ENCODE measurements around the gene CTAGE9.

The CTAGE9 gene

DNA sequence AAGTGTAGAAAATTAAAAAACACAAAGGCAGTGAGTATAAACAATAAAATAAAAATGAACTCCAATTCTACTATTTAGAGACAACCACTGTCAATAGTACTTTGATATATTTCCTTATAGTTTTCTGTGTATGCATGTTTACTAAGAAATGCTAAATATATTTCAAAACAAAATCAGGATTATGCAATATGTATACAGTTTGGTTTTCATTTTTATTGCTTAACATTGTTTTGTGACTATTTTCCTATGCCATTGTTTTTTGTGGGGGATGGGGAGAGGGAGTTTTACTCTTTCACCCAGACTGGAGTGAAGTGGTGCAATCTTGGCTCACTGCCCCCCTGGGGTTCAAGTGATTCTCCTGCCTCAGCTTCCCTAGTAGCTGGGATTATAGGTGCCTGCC is 29.2 kb downstream of the CTAGE9 start:
- no peak overlapping the region for H3K9ac ChIP-seq (ENCODE audit: low read length in 5 of 5)
- no peaks in the 10 kb centered on the region for H3K9me3 ChIP-seq (ENCODE audit: control insufficient read depth in 5 of 5, low read length in 5 of 5)
- peaks cover 0 to 2% (median 0%) of the 10 kb centered on the region in 5 donors for H3K4me1 ChIP-seq (ENCODE audit: control insufficient read depth in 5 of 5, insufficient read depth in 5 of 5, low read length in 5 of 5)
- no peak overlapping the region for H3K4me3 ChIP-seq (ENCODE audit: low read depth in 1 of 5, low read length in 5 of 5)
- no peaks in the 10 kb centered on the region for H3K36me3 ChIP-seq (ENCODE audit: control insufficient read depth in 5 of 5, insufficient read depth in 5 of 5, low read length in 5 of 5)
- no peak overlapping the region for H3K27ac ChIP-seq (ENCODE audit: low read depth, low read length)
- no peaks in the 10 kb centered on the region for H3K27me3 ChIP-seq (ENCODE audit: control insufficient read depth in 5 of 5, insufficient read depth in 4 of 5, low read length in 5 of 5)

GRCh38 chr6:131680868-131681267 is 29.9 kb downstream of the CTAGE9 start:
- no peak overlapping the region for H3K27ac ChIP-seq (ENCODE audit: low read depth, low read length)

GRCh38 chr6:131678442-131678841 is 32.4 kb downstream of the CTAGE9 start:
- H3K27ac ChIP-seq (ENCODE audit: low read depth, low read length), result no peak overlapping the region
- H3K9me3 ChIP-seq (ENCODE audit: control insufficient read depth in 5 of 5, low read length in 5 of 5), result no peaks in the 10 kb centered on the region
- no peaks in the 10 kb centered on the region for H3K27me3 ChIP-seq (ENCODE audit: control insufficient read depth in 5 of 5, insufficient read depth in 4 of 5, low read length in 5 of 5)
- no peaks in the 10 kb centered on the region for H3K36me3 ChIP-seq (ENCODE audit: control insufficient read depth in 5 of 5, insufficient read depth in 5 of 5, low read length in 5 of 5)
- H3K4me1 ChIP-seq (ENCODE audit: control insufficient read depth in 5 of 5, insufficient read depth in 5 of 5, low read length in 5 of 5), result peaks cover 0 to 2% (median 0%) of the 10 kb centered on the region in 5 donors
- H3K4me3 ChIP-seq (ENCODE audit: low read depth in 1 of 5, low read length in 5 of 5), result no peak overlapping the region
- no peak overlapping the region for H3K9ac ChIP-seq (ENCODE audit: low read length in 5 of 5)

More at GRCh38 chr6:131680868-131681267, 29.9 kb downstream of the CTAGE9 start:
- Histone ChIP-seq H3K36me3 (ENCODE audit: control insufficient read depth in 5 of 5, insufficient read depth in 5 of 5, low read length in 5 of 5) (no peaks in the 10 kb centered on the region), H3K9ac (ENCODE audit: low read length in 5 of 5) (no peak overlapping the region), H3K9me3 (ENCODE audit: control insufficient read depth in 5 of 5, low read length in 5 of 5) (no peaks in the 10 kb centered on the region), H3K4me1 (ENCODE audit: control insufficient read depth in 5 of 5, insufficient read depth in 5 of 5, low read length in 5 of 5) (peaks cover 0 to 2% (median 0%) of the 10 kb centered on the region in 5 donors), H3K27me3 (ENCODE audit: control insufficient read depth in 5 of 5, insufficient read depth in 4 of 5, low read length in 5 of 5) (no peaks in the 10 kb centered on the region), H3K4me3 (ENCODE audit: low read depth in 1 of 5, low read length in 5 of 5) (no peak overlapping the region)

GRCh38 chr6:131673184-131673583 is 37.6 kb downstream of the CTAGE9 start:
- Histone ChIP-seq H3K9me3 (ENCODE audit: control insufficient read depth in 5 of 5, low read length in 5 of 5) (no peaks in the 10 kb centered on the region), H3K4me3 (ENCODE audit: low read depth in 1 of 5, low read length in 5 of 5) (no peak overlapping the region), H3K27me3 (ENCODE audit: control insufficient read depth in 5 of 5, insufficient read depth in 4 of 5, low read length in 5 of 5) (no peaks in the 10 kb centered on the region), H3K4me1 (ENCODE audit: control insufficient read depth in 5 of 5, insufficient read depth in 5 of 5, low read length in 5 of 5) (no peaks in the 10 kb centered on the region), H3K36me3 (ENCODE audit: control insufficient read depth in 5 of 5, insufficient read depth in 5 of 5, low read length in 5 of 5) (no peaks in the 10 kb centered on the region), H3K27ac (ENCODE audit: low read depth, low read length) (no peak overlapping the region), H3K9ac (ENCODE audit: low read length in 5 of 5) (no peak overlapping the region)

DNA sequence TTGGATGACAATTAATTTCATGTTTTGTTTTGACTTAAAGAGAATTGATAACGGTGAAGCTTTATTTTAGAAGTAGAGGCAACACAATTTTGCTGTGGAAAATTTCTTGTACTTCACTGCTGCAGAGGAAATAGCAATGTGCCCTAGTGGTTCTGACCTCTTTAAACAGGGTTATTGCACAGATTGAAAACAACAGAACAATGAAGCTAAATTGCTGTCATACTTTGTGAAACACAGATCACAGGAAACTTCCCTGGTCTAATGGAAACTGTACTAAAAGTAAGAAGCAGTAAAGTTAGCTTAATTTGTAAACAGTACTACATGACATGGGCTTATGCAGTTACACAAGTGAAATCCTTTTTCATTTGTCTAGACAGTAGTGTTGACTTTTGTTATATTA is 40.9 kb downstream of the CTAGE9 start:
- no peaks in the 10 kb centered on the region for H3K27me3 ChIP-seq (ENCODE audit: control insufficient read depth in 5 of 5, insufficient read depth in 4 of 5, low read length in 5 of 5)
- H3K4me1 ChIP-seq (ENCODE audit: control insufficient read depth in 5 of 5, insufficient read depth in 5 of 5, low read length in 5 of 5), result no peaks in the 10 kb centered on the region
- no peak overlapping the region for H3K27ac ChIP-seq (ENCODE audit: low read depth, low read length)
- no peak overlapping the region for H3K9ac ChIP-seq (ENCODE audit: low read length in 5 of 5)
- no peaks in the 10 kb centered on the region for H3K36me3 ChIP-seq (ENCODE audit: control insufficient read depth in 5 of 5, insufficient read depth in 5 of 5, low read length in 5 of 5)
- no peaks in the 10 kb centered on the region for H3K9me3 ChIP-seq (ENCODE audit: control insufficient read depth in 5 of 5, low read length in 5 of 5)
- H3K4me3 ChIP-seq (ENCODE audit: low read depth in 1 of 5, low read length in 5 of 5), result no peak overlapping the region

DNA sequence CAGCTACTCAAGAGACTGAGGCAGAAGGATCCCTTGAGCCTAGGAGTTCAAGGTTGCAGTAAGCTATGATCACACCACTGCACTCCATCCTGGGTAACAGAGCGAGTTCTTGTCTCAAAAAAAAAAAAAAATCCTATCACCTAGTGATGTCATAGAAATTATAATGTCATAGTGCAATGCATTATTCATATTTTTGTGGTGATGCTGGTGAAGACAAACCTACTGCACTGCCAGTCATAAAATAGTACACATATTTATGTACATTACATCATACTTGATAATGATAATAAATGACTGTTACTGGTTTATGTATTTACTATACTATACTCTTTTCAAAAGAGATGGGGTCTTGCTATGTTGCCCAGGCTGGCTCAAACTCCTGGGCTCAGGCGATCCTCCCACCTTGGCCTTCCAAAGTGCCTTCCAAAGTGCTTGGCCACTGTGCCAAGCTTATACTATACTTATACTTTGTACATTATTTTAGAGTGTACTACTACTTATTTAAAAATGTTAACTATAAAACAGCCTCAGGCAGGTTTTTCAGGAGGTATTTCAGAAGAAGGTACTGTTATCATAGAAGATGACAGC is 47.1 kb downstream of the CTAGE9 start:
- H3K9me3 ChIP-seq (ENCODE audit: control insufficient read depth in 5 of 5, low read length in 5 of 5), result no peaks in the 10 kb centered on the region
- no peak overlapping the region for H3K9ac ChIP-seq (ENCODE audit: low read length in 5 of 5)
- H3K4me1 ChIP-seq (ENCODE audit: control insufficient read depth in 5 of 5, insufficient read depth in 5 of 5, low read length in 5 of 5), result no peaks in the 10 kb centered on the region
- no peaks in the 10 kb centered on the region for H3K27me3 ChIP-seq (ENCODE audit: control insufficient read depth in 5 of 5, insufficient read depth in 4 of 5, low read length in 5 of 5)
- no peak overlapping the region for H3K4me3 ChIP-seq (ENCODE audit: low read depth in 1 of 5, low read length in 5 of 5)
- no peak overlapping the region for H3K27ac ChIP-seq (ENCODE audit: low read depth, low read length)
- H3K36me3 ChIP-seq (ENCODE audit: control insufficient read depth in 5 of 5, insufficient read depth in 5 of 5, low read length in 5 of 5), result no peaks in the 10 kb centered on the region

- Histone ChIP-seq H3K27me3 (ENCODE audit: control insufficient read depth in 5 of 5, insufficient read depth in 4 of 5, low read length in 5 of 5) (no peaks in the 10 kb centered on the region), H3K9ac (ENCODE audit: low read length in 5 of 5) (no peak overlapping the region), H3K9me3 (ENCODE audit: control insufficient read depth in 5 of 5, low read length in 5 of 5) (no peaks in the 10 kb centered on the region), H3K36me3 (ENCODE audit: control insufficient read depth in 5 of 5, insufficient read depth in 5 of 5, low read length in 5 of 5) (peaks cover 0 to 2% (median 0%) of the 10 kb centered on the region in 5 donors), H3K27ac (ENCODE audit: low read depth, low read length) (no peak overlapping the region), H3K4me3 (ENCODE audit: low read depth in 1 of 5, low read length in 5 of 5) (no peak overlapping the region), H3K4me1 (ENCODE audit: control insufficient read depth in 5 of 5, insufficient read depth in 5 of 5, low read length in 5 of 5) (no peaks in the 10 kb centered on the region)
These were observed 50.6 kb downstream of the CTAGE9 start for GRCh38 chr6:131660195-131660594.

Data from subcutaneous abdominal adipose tissue (tissue), 5 donors.